Activated T-helper 1 cell treated with Interleukin-2 at 50 U/mL for 16 hours (primary cell): ENCODE measurements around the gene VIPR2.

Experiments
- DNase-seq: peaks from one replicate; pipeline ENCODE4 v3.0.0-alpha.2; 2020; ENCODE audit warnings: low read depth

Gene VIPR2

GRCh38 chr7:159026271-159027055 lies 118.2 kb downstream of the VIPR2 start:
- DNase-seq = no peak

- DNase-seq = no peak
Measured at GRCh38 chr7:159025161-159025779, 119.4 kb downstream of the VIPR2 start.

- DNase-seq = no peak
Measured at GRCh38 chr7:159024280-159024951, 120.3 kb downstream of the VIPR2 start.

GRCh38 chr7:159023746-159024145 lies 120.9 kb downstream of the VIPR2 start:
- DNase-seq = no peak

DNA sequence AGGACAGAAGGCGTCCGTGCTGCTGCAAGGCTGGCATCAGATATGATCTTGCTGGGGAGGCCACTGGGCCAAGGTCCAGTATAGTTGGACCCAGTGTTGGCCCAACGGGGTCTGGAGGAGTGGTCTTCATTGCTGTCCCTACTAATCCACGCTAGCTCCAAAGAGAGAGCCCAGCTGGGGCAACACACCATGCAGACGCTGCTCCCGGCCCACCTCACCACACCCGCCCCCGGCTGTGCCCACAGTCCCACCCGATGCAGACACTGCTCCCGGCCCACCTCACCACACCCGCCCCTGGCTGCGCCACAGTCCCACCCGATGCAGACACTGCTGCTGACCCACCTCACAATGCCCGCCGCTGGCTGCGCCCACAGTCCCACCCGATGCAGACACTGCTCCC lies 121.5 kb downstream of the VIPR2 start:
- no peak for DNase-seq

- no peak for DNase-seq
Measured at GRCh38 chr7:159022238-159022993, 122.3 kb downstream of the VIPR2 start.

GRCh38 chr7:159020987-159021386 lies 123.7 kb downstream of the VIPR2 start:
- no peak for DNase-seq

GRCh38 chr7:159019111-159019510 lies 125.6 kb downstream of the VIPR2 start:
- DNase-seq = no peak

GRCh38 chr7:159017741-159018140 lies 126.9 kb downstream of the VIPR2 start:
- DNase-seq = no peak

DNA sequence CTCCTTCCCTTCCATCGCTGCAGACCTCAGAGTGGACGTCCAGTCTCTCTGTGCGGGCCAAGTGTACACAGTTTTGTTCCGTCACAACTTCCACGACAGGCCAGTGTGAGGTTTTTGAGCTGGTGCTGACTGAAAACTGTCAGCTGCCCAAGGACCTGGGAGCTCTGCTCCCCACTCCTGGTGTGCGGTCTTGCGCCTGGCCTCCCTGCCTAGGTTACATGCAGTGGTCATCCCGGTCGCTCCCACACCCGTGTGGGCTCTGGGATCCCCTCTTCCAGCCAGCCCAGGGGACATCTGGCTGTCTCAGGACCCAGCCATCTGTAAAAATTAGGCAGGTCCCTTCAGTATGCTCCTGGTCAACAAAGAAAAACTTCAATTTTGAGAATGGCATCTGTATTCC lies 127.5 kb downstream of the VIPR2 start:
- no peak for DNase-seq

GRCh38 chr7:159016591-159016990 lies 128.1 kb downstream of the VIPR2 start:
- DNase-seq = no peak

GRCh38 chr7:159015454-159016410 lies 128.9 kb downstream of the VIPR2 start:
- DNase-seq = no peak

DNA sequence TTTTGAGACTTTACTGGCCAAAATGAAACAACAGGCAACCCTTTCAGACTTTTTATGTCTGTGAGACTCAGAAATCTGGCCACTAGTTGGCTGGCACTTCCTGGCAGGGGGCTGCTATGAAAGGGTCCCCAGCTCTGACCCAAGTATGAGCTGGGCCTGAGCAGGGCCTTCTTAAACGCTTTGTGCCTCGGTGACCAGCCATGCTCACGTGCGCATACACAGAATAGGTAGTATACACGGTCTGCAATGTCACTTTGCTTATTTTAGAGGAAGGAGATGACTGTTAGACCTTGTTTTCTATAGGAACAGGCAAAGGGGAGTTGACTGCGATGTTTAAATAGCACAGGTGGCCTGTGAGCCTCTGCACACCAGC lies 129.6 kb downstream of the VIPR2 start:
- no peak for DNase-seq

DNA sequence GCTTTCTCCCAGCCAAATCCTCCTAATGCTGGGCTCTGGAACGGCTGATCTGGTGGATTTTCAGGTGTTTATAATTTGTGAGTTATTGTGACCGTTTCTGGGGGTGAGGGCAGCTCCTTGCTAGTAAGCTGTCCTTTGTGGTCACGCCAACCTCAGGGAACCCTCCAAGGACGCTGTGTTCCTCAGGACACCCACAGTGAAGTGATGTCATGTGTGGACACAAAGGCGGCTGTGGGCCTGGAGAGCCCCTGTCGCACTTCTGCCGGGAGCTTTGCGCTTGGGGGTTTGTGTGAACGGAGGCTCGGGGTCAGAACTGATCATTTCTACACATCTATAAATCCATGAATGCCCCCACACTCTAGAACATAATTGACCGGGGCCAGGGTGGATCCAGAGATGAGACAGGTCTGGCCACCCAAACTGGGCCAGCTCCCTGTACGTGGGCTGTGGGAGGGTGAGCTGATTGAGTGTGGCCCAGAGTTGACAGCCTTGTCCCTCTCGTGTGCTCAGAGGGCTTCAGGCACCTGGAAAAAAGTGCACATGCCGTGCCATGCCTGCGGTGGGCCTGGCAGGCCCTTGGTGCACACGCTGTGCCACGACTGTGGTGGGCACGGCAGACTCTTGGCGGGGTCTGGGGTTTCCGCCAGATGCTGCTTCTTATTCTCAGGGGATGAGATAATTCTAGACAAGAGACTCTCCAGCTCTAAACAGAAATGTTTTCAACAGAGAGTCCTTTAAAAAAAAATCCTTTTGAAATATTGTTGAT lies 130.2 kb downstream of the VIPR2 start:
- no peak for DNase-seq

DNA sequence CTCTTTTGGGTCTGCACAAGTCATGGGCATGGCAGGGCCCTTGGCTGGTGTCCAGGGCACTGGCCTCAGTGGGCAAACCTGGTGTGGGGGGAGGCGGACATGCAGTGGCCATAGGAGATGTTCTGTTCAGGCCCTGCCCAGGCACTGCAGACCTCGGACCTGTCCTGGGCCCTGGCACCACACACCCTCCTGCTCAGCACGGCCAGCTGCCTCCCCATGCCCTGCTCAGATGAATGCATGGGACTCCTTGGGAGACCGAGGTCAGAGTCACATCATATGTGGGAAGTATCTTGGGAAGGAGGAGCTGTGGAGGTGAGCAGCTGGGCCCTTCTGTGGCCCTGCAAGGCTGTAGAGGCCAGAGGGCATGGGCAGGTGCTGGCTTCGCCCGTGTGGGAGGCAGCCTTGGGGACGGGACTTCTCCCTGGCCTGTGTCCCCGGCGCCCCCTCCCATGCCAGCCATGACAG lies 130.8 kb downstream of the VIPR2 start:
- DNase-seq = no peak

DNA sequence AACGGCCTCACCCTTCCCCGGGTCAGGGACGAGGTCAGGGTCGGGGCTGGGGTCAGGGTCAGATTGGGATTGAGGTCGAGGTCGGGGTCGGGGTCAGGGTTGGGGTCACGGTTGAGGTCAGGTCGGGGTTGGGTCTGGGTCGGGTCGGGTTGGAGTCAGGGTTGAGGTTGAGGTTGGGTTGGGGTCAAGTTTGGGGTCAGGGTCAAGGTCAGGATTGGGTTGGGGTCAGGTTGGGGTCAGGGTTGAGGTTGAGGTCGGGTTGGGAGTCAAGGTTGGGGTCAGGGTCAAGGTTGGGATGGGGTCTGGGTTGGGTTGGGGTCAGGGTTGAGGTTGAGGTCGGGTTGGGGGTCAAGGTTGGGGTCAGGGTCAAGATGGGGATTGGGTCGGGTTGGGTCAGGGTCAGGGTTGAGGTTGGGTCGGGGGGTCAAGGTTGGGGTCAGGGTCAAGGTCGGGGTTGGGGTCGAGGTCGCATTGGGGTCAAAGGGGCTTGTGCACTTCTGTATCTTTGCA lies 131.4 kb downstream of the VIPR2 start:
- DNase-seq = no peak

DNA sequence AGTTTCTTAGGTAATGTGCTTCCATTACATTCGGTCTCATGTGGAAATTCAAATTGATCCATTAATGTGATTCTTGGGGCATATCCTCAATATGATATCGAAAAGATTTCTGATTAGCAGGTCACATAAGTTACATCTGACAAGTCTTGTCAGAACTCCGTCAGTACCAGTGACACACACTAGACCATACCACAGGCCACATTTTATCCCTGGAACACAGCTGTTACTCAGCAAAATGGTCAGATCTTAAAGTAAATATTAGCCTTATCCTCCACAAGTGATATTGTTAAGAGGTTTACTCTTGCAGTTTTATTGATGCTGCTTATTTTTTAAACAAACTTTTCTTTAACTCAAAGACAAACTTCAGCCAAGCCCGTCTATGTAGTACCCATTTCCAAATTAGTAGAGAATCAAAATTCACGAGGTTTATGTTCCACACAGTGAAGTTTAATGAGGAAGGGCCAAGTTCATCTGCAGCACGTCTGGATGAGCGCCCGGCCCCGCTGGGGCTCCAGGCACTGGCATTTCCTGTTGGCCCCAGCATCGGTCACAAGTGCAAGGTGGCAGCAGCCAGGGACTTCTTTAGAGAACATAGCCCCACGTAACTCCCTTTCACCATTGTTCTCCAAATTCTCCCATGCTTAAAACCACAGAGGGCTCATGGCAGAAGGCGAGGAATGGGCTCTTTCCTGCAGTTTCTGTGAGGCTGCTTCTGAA lies 132.2 kb downstream of the VIPR2 start:
- no peak for DNase-seq

- DNase-seq = no peak
Measured at GRCh38 chr7:159011722-159012022, 133.0 kb downstream of the VIPR2 start.

DNA sequence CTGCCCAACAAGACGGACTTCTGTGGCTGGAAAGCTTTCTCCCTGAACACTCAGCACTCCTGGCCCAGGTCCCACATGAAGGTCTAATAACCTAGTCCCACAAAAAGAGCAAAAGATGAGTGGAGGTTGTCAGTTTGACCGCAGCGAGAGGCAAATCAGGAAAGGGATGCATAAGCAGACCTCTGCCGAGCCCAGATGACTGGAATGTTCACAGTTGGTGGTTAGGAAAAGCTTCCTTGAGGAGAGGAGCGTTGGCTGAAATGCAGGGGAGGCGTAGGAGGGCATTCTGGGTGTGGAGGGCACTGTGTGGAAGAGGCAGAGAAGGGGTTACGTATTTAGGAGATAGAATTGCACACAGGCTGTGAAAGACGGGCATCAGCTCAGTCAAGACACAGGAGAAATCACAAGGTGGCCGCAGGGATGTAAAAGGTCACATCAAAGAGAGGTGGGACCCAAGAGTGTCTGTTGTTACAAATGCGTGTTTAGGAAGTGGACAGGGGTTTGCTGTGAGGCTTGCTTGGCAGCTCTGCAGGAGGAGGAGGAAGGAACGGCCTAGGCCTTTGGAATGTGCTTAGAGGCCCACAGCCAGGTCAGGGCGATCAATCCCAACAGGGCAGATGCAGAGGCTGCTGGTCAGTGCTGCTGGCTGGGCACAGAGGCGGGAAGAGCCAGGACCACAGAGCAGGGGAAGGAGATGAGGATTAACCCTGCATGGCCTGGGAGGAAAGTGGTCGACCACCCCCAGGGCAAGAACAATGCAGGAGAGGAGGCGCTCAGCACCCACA lies 133.5 kb downstream of the VIPR2 start:
- DNase-seq = no peak
